Esophagus muscularis mucosa (tissue), 4 donors: Measurements from ENCODE around the gene PNP. TPM values are rescaled to one million over a fixed set of nuclear protein-coding genes. Genes with fewer than 3 reads are reported as not detected.

Experiments used
- DNase-seq: peaks from one replicate; pipeline ENCODE4 v3.0.0-alpha.2; 2017; ENCODE audit errors: extremely low spot score
- H3K27ac ChIP-seq, 4 donors: fragments of 200-600 bp; sonication (generic); replicated peaks in 1 of 4; 1 replicate in 3 of 4; 2 replicates in 1 of 4; pipeline ENCODE4 v1.5.1; 2016 to 2019; ENCODE audit warnings: mild to moderate bottlenecking in 1 of 4
- H3K27me3 ChIP-seq, 4 donors: fragments of 200-600 bp; sonication (generic); one replicate each; pipeline versions ENCODE4 v1.5.1 to v1.6.0; 2016 to 2019
- H3K36me3 ChIP-seq, 4 donors: fragments of 200-600 bp; sonication (generic); one replicate each; pipeline ENCODE4 v1.5.1; 2016 to 2019
- H3K4me1 ChIP-seq, 4 donors: fragments of 200-600 bp; sonication (generic); one replicate each; pipeline ENCODE4 v1.5.1; 2016 to 2019
- H3K4me3 ChIP-seq, 4 donors: fragments of 200-600 bp; sonication (generic); 1 replicate in 2 of 4; 2 replicates in 2 of 4; pipeline ENCODE4 v1.5.1; 2016 to 2019; ENCODE audit warnings: mild to moderate bottlenecking in 4 of 4, moderate library complexity in 1 of 4
- H3K9me3 ChIP-seq, 4 donors: fragments of 200-600 bp; sonication (generic); 1 replicate in 3 of 4; 2 replicates in 1 of 4; pipeline ENCODE4 v1.5.1; 2016 to 2019
- CTCF ChIP-seq, 3 experiments: fragments of 200-600 bp in 2 of 3; fragments of 450-650 bp in 1 of 3; sonication (generic) in 2 of 3; IDR thresholded peaks; one replicate each; pipeline ENCODE4 v1.5.1; 2017 to 2019; ENCODE audit warnings: antibody characterized with exemption in 3 of 3, mild to moderate bottlenecking in 2 of 3, moderate library complexity in 1 of 3
- EP300 ChIP-seq: sonication (generic); formaldehyde crosslinking; IDR thresholded peaks from one replicate; pipeline ENCODE4 v1.6.1; 2017; ENCODE audit warnings: antibody characterized with exemption
- POLR2A ChIP-seq: fragments of 450-650 bp; IDR thresholded peaks from one replicate; pipeline ENCODE4 v1.6.1; 2017; ENCODE audit warnings: antibody characterized with exemption, moderate library complexity, mild to moderate bottlenecking, low read depth
- POLR2AphosphoS5 ChIP-seq, 2 donors: sonication (generic); formaldehyde crosslinking; IDR thresholded peaks; one replicate each; pipeline ENCODE4 v1.6.1; 2017; ENCODE audit warnings: antibody characterized with exemption in 2 of 2
- WGBS: methylation state at CpG from one replicate; pipeline ENCODE4 v1.1.5; 2018; 5-methylcytosine and 5-hydroxymethylcytosine counted together
- intact Hi-C: fragments of 100-400 bp; cut with DNase I; formaldehyde crosslinking; loops from one replicate; pipeline ENCODE4 v1.15.1; 2023
- total RNA-seq, 4 donors: library from RNA; depleted of rRNA; stranded (reverse); fragments of >200 nt; gene quantifications; one replicate each; pipeline versions ENCODE4 v1.1.0 to v1.2.1, GENCODE V29; 2016

Gene PNP
- total RNA-seq, 4 donors from 2014 or later, result 4.2 to 85.2 (median 14.2) TPM

- Histone ChIP-seq H3K9me3 (peaks cover 0 to 3% (median 0%) of the 10 kb centered on the region in 4 donors), H3K4me3 (no peak overlapping the region), H3K4me1 (no peaks in the 10 kb centered on the region), H3K27me3 (peaks cover 0 to 10% (median 0%) of the 10 kb centered on the region in 4 donors), H3K36me3 (no peaks in the 10 kb centered on the region), H3K27ac (no peak overlapping the region)
- peak; percentile 68 for DNase-seq
- intact Hi-C loops, result no loop called here
- 73% methylated on average over 2 of the region's 2 CpGs for WGBS
- TF ChIP-seq POLR2A (no peak), CTCF (IDR thresholded peaks at IDR 0.05) (no peak), EP300 (no peak), POLR2AphosphoS5 (IDR thresholded peaks at IDR 0.05) (no peak)
These were observed 54.8 kb downstream of the PNP start for GRCh38 chr14:20524027-20524426.

Other genes with a start within 250 kb of the PNP start
- gene OR11H6, start 245.7 kb upstream of the PNP start, total RNA-seq, result not detected
- gene OR11H7, start 240.4 kb upstream of the PNP start, total RNA-seq, result not detected
- gene OR11H4, start 230.1 kb upstream of the PNP start, total RNA-seq, result not detected
- 1 to 10 TPM; 5.5 to 8.6 (median 6.5) TPM for gene TTC5, start 163.5 kb upstream of the PNP start, total RNA-seq
- gene CCNB1IP1, start 136.1 kb upstream of the PNP start, total RNA-seq, result 10 to 100 TPM; 31.8 to 60.6 (median 42.0) TPM
- gene PARP2, start 125.8 kb upstream of the PNP start, total RNA-seq, result 10 to 100 TPM in 2 of 4 donors, 1 to 10 TPM in 2; 5.8 to 17.4 (median 8.9) TPM
- 10 to 100 TPM; 17.2 to 28.8 (median 22.9) TPM for gene TEP1, start 55.9 kb upstream of the PNP start, total RNA-seq
- gene KLHL33, start 33.2 kb upstream of the PNP start, total RNA-seq, result under 1 TPM; 0.50 to 0.92 (median 0.77) TPM
- 10 to 100 TPM; 23.5 to 36.8 (median 24.8) TPM for gene OSGEP, start 14.6 kb upstream of the PNP start, total RNA-seq
- 100 to 1,000 TPM; 101 to 105 (median 104) TPM for gene APEX1, start 14.2 kb upstream of the PNP start, total RNA-seq
- 10 to 100 TPM; 18.7 to 27.9 (median 24.5) TPM for gene PIP4P1, start 8.0 kb upstream of the PNP start, total RNA-seq
- gene RNASE10, start 36.1 kb downstream of the PNP start, total RNA-seq, result not detected
- not detected for gene RNASE9, start 91.6 kb downstream of the PNP start, total RNA-seq
- gene RNASE11, start 118.6 kb downstream of the PNP start, total RNA-seq, result not detected
- not detected for gene RNASE12, start 122.0 kb downstream of the PNP start, total RNA-seq
- gene OR6S1, start 172.3 kb downstream of the PNP start, total RNA-seq, result not detected
- 100 to 1,000 TPM in 1 of 4 donors, 10 to 100 TPM in 3; 61.9 to 107 (median 82.9) TPM for gene RNASE4, start 215.2 kb downstream of the PNP start, total RNA-seq
- 10 to 100 TPM; 13.7 to 30.6 (median 19.8) TPM for gene ANG, start 219.4 kb downstream of the PNP start, total RNA-seq